ENCODE measurements around the gene MYEOV.

Gene MYEOV

GRCh38 chr11:69302447-69303020, 8.6 kb downstream of the MYEOV start:
- no peaks in the 10 kb centered on the region for H3K9me3 ChIP-seq (ENCODE audit: low read length)
- H3K4me3 ChIP-seq (ENCODE audit: low read length), result no peak overlapping the region
- H3K36me3 ChIP-seq (ENCODE audit: insufficient read depth, low read length), result no peaks in the 10 kb centered on the region
- no peak overlapping the region for H2AFZ ChIP-seq (ENCODE audit: low read depth, low read length)
- H3K27me3 ChIP-seq (ENCODE audit: insufficient read depth, low read length), result no peaks in the 10 kb centered on the region
- H3K4me1 ChIP-seq (ENCODE audit: insufficient read depth, low read length), result peaks cover 8% of the 10 kb centered on the region

- Histone ChIP-seq H2AFZ (ENCODE audit: low read depth, low read length) (no peak overlapping the region), H3K4me1 (ENCODE audit: insufficient read depth, low read length) (peaks cover 3% of the 10 kb centered on the region), H3K27me3 (ENCODE audit: insufficient read depth, low read length) (no peaks in the 10 kb centered on the region), H3K9me3 (ENCODE audit: low read length) (no peaks in the 10 kb centered on the region), H3K36me3 (ENCODE audit: insufficient read depth, low read length) (no peaks in the 10 kb centered on the region), H3K4me3 (ENCODE audit: low read length) (no peak overlapping the region)
Observed at GRCh38 chr11:69303427-69303826, 9.5 kb downstream of the MYEOV start.

- no peaks in the 10 kb centered on the region for H3K4me1 ChIP-seq (ENCODE audit: insufficient read depth, low read length)
- no peaks in the 10 kb centered on the region for H3K9me3 ChIP-seq (ENCODE audit: low read length)
- H3K27me3 ChIP-seq (ENCODE audit: insufficient read depth, low read length), result no peaks in the 10 kb centered on the region
- no peaks in the 10 kb centered on the region for H3K36me3 ChIP-seq (ENCODE audit: insufficient read depth, low read length)
- no peak overlapping the region for H3K4me3 ChIP-seq (ENCODE audit: low read length)
- no peak overlapping the region for H2AFZ ChIP-seq (ENCODE audit: low read depth, low read length)
Observed at GRCh38 chr11:69304258-69304657, 10.3 kb downstream of the MYEOV start.

DNA sequence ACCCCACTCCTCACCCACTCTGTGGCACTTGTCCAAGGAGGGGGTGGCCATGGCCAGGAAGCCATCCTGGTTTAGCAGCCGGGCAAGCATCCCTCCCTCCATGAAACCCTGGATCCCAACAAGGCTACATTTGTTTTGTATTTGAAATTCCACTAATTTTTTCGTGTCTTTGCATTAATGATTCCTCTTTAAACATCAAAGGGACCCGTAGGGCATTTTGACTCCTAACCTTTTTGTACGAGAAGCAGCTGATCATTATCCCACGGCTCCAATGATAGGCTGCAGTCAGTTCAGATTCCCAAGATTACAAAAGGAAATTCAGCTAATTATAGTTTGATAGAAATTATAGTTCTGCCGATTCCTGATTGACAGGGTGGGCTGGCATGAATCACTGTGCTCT, 10.7 kb downstream of the MYEOV start:
- H3K27me3 ChIP-seq (ENCODE audit: insufficient read depth, low read length), result no peaks in the 10 kb centered on the region
- no peaks in the 10 kb centered on the region for H3K9me3 ChIP-seq (ENCODE audit: low read length)
- no peak overlapping the region for H3K4me3 ChIP-seq (ENCODE audit: low read length)
- no peaks in the 10 kb centered on the region for H3K36me3 ChIP-seq (ENCODE audit: insufficient read depth, low read length)
- H3K4me1 ChIP-seq (ENCODE audit: insufficient read depth, low read length), result no peaks in the 10 kb centered on the region
- no peak overlapping the region for H2AFZ ChIP-seq (ENCODE audit: low read depth, low read length)

- Histone ChIP-seq H3K36me3 (ENCODE audit: insufficient read depth, low read length) (no peaks in the 10 kb centered on the region), H3K4me3 (ENCODE audit: low read length) (no peak overlapping the region), H2AFZ (ENCODE audit: low read depth, low read length) (no peak overlapping the region), H3K27me3 (ENCODE audit: insufficient read depth, low read length) (no peaks in the 10 kb centered on the region), H3K9me3 (ENCODE audit: low read length) (no peaks in the 10 kb centered on the region), H3K4me1 (ENCODE audit: insufficient read depth, low read length) (no peaks in the 10 kb centered on the region)
Observed at GRCh38 chr11:69305885-69306540, 12.1 kb downstream of the MYEOV start.

DNA sequence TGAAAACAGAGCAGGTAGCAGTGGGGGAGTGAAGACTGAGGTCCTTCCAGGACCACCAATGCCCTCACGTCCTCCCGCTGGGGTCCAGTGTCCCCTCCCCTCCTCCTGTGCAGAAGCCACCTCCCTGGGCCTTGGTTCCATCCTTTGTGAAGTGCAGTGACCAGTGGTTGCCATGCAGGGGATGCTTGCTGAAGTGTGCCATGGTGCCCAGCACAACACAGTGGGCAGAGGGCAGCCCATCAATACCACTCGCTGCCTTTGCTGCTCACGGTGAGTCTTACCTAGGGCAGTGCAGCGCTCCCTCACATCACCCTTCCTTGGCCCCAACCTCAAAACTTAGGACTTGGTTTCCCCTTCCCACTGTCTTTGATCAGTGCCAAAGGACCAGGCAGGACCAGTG, 12.9 kb downstream of the MYEOV start:
- Histone ChIP-seq H3K27me3 (ENCODE audit: insufficient read depth, low read length) (no peaks in the 10 kb centered on the region), H3K36me3 (ENCODE audit: insufficient read depth, low read length) (no peaks in the 10 kb centered on the region), H3K4me3 (ENCODE audit: low read length) (no peak overlapping the region), H3K9me3 (ENCODE audit: low read length) (no peaks in the 10 kb centered on the region), H2AFZ (ENCODE audit: low read depth, low read length) (no peak overlapping the region), H3K4me1 (ENCODE audit: insufficient read depth, low read length) (no peaks in the 10 kb centered on the region)

GRCh38 chr11:69307421-69307820, 13.5 kb downstream of the MYEOV start:
- Histone ChIP-seq H3K27me3 (ENCODE audit: insufficient read depth, low read length) (no peaks in the 10 kb centered on the region), H3K36me3 (ENCODE audit: insufficient read depth, low read length) (no peaks in the 10 kb centered on the region), H3K9me3 (ENCODE audit: low read length) (no peaks in the 10 kb centered on the region), H3K4me3 (ENCODE audit: low read length) (no peak overlapping the region), H2AFZ (ENCODE audit: low read depth, low read length) (no peak overlapping the region), H3K4me1 (ENCODE audit: insufficient read depth, low read length) (no peaks in the 10 kb centered on the region)

- H3K4me1 ChIP-seq (ENCODE audit: insufficient read depth, low read length), result no peaks in the 10 kb centered on the region
- H3K9me3 ChIP-seq (ENCODE audit: low read length), result no peaks in the 10 kb centered on the region
- H3K27me3 ChIP-seq (ENCODE audit: insufficient read depth, low read length), result no peaks in the 10 kb centered on the region
- H3K4me3 ChIP-seq (ENCODE audit: low read length), result no peak overlapping the region
- H3K36me3 ChIP-seq (ENCODE audit: insufficient read depth, low read length), result no peaks in the 10 kb centered on the region
- no peak overlapping the region for H2AFZ ChIP-seq (ENCODE audit: low read depth, low read length)
Observed at GRCh38 chr11:69307871-69308431, 14.0 kb downstream of the MYEOV start.

GRCh38 chr11:69308491-69308911, 14.5 kb downstream of the MYEOV start:
- Histone ChIP-seq H3K27me3 (ENCODE audit: insufficient read depth, low read length) (no peaks in the 10 kb centered on the region), H3K9me3 (ENCODE audit: low read length) (no peaks in the 10 kb centered on the region), H3K36me3 (ENCODE audit: insufficient read depth, low read length) (no peaks in the 10 kb centered on the region), H3K4me1 (ENCODE audit: insufficient read depth, low read length) (no peaks in the 10 kb centered on the region), H3K4me3 (ENCODE audit: low read length) (no peak overlapping the region), H2AFZ (ENCODE audit: low read depth, low read length) (no peak overlapping the region)

GRCh38 chr11:69308936-69309615, 15.1 kb downstream of the MYEOV start:
- Histone ChIP-seq H3K36me3 (ENCODE audit: insufficient read depth, low read length) (no peaks in the 10 kb centered on the region), H3K9me3 (ENCODE audit: low read length) (no peaks in the 10 kb centered on the region), H2AFZ (ENCODE audit: low read depth, low read length) (no peak overlapping the region), H3K4me1 (ENCODE audit: insufficient read depth, low read length) (no peaks in the 10 kb centered on the region), H3K27me3 (ENCODE audit: insufficient read depth, low read length) (no peaks in the 10 kb centered on the region), H3K4me3 (ENCODE audit: low read length) (no peak overlapping the region)

DNA sequence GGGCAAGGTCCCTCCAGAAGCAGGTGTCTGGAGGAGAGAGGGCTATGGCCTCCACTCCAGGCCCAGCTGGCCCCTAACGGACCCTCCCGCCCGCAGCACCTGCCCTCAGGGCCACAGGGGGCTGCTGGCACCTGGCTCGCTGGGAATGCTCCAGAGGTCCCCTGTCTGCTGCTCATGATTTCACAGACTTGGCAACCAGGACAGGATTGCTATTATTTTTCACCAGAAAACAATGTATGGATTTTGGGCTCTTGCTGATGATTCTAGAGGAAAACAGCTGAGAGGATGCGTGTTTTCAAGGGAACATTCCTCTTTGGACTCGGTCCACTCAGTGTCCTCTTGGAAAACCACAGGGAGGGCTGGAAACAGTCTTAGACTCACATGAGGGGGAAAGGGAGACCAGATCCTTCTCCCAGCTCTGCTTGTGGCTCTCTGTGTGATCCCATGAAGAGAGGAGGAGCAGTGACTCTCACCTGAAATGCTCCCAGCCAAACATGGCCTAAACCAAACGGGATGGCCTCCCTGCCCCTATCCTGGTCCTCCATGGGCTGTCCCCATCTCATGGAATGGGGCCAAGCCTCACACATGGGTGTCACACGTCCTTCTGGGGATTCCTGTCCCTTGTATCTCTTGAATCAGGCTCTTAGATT, 15.8 kb downstream of the MYEOV start:
- H3K4me1 ChIP-seq (ENCODE audit: insufficient read depth, low read length), result no peaks in the 10 kb centered on the region
- H3K36me3 ChIP-seq (ENCODE audit: insufficient read depth, low read length), result no peaks in the 10 kb centered on the region
- no peak overlapping the region for H2AFZ ChIP-seq (ENCODE audit: low read depth, low read length)
- no peak overlapping the region for H3K4me3 ChIP-seq (ENCODE audit: low read length)
- no peaks in the 10 kb centered on the region for H3K9me3 ChIP-seq (ENCODE audit: low read length)
- no peaks in the 10 kb centered on the region for H3K27me3 ChIP-seq (ENCODE audit: insufficient read depth, low read length)

- Histone ChIP-seq H3K9me3 (ENCODE audit: low read length) (no peaks in the 10 kb centered on the region), H2AFZ (ENCODE audit: low read depth, low read length) (no peak overlapping the region), H3K27me3 (ENCODE audit: insufficient read depth, low read length) (no peaks in the 10 kb centered on the region), H3K4me3 (ENCODE audit: low read length) (no peak overlapping the region), H3K36me3 (ENCODE audit: insufficient read depth, low read length) (no peaks in the 10 kb centered on the region), H3K4me1 (ENCODE audit: insufficient read depth, low read length) (no peaks in the 10 kb centered on the region)
Observed at GRCh38 chr11:69310351-69310750, 16.4 kb downstream of the MYEOV start.

Data from neuron (in vitro differentiated cells).